Mucosa of descending colon (tissue), 3 donors: ENCODE measurements around the gene PALMD. TPM values are rescaled to one million over a fixed set of nuclear protein-coding genes. Genes with fewer than 3 reads are reported as not detected.

Source experiments
- ATAC-seq: fragments of 200-7000 bp; cut with Tn5 transposase; one replicate; pipeline ENCODE4 v1.9.1; 2020; ENCODE audit warnings: mild to moderate bottlenecking, moderate library complexity
- DNase-seq, 3 donors: peaks; one replicate each; pipeline ENCODE4 v3.0.0-alpha.2; 2020
- H3K36me3 ChIP-seq: fragments of 200-600 bp; one replicate; pipeline ENCODE4 v1.8.0; 2021; ENCODE audit warnings: low read depth, mild to moderate bottlenecking
- H3K4me1 ChIP-seq: fragments of 200-600 bp; one replicate; pipeline ENCODE4 v1.8.0; 2021; ENCODE audit warnings: low read depth, mild to moderate bottlenecking
- H3K4me3 ChIP-seq: fragments of 200-600 bp; one replicate; pipeline ENCODE4 v1.8.0; 2021; ENCODE audit warnings: mild to moderate bottlenecking
- H3K9me3 ChIP-seq: fragments of 200-600 bp; one replicate; pipeline ENCODE4 v1.8.0; 2021; ENCODE audit warnings: mild to moderate bottlenecking
- CTCF ChIP-seq: fragments of 200-600 bp; IDR thresholded peaks from one replicate; pipeline ENCODE4 v1.8.0; 2022; ENCODE audit warnings: antibody characterized with exemption, mild to moderate bottlenecking
- intact Hi-C, 2 donors: fragments of 100-400 bp; cut with DNase I in 1 of 2; cut with micrococcal nuclease in 1 of 2; formaldehyde crosslinking; loops; one replicate each; pipeline versions ENCODE4 v1.11.0 to v1.11.1; 2022; cut with DNase I, micrococcal nuclease
- total RNA-seq, 3 donors: library from RNA; stranded (reverse); fragmentation: NEBNext Ultra II Directional in 2 of 3; extraction: Animal tissue kit (Norgen Biotek cat#: 25700) in 2 of 3; gene quantifications; one replicate each; pipeline versions ENCODE4 v1.2.1 to v1.2.4, GENCODE V29; 2021 to 2023
- donor health status: DM: no; HTN: no; CAD: no; lungs with moderate emphysema.
- donor health status: DM: no; HTN: no; CAD: no.
- donor health status: DM: no; HTN: yes; CAD: no.

Gene PALMD
- total RNA-seq, 3 donors from 2014 or later = 1.6 to 4.4 (median 4.3) TPM

- no peaks in the 10 kb centered on the region for H3K4me1 ChIP-seq
- no peak overlapping the region for H3K4me3 ChIP-seq
- TF ChIP-seq CTCF = no peak
- ATAC-seq (no peak), DNase-seq (no peak)
- H3K36me3 ChIP-seq = no peaks in the 10 kb centered on the region
- no peaks in the 10 kb centered on the region for H3K9me3 ChIP-seq
- intact Hi-C loops = no loop called here
Observed at GRCh38 chr1:99680270-99680669, 34.4 kb downstream of the PALMD start.

GRCh38 chr1:99681583-99681982 lies 35.7 kb downstream of the PALMD start:
- intact Hi-C loops = no loop called here
- Histone ChIP-seq H3K4me1 (no peaks in the 10 kb centered on the region), H3K9me3 (no peaks in the 10 kb centered on the region), H3K36me3 (no peaks in the 10 kb centered on the region), H3K4me3 (no peak overlapping the region)
- DNase-seq = no peak
- no peak for TF ChIP-seq CTCF
- no peak for ATAC-seq

GRCh38 chr1:99682291-99682751 lies 36.4 kb downstream of the PALMD start:
- no peaks in the 10 kb centered on the region for H3K4me1 ChIP-seq
- no peaks in the 10 kb centered on the region for H3K9me3 ChIP-seq
- TF ChIP-seq CTCF = no peak
- intact Hi-C loops = no loop called here
- no peak overlapping the region for H3K4me3 ChIP-seq
- DNase-seq = no peak
- no peak for ATAC-seq
- no peaks in the 10 kb centered on the region for H3K36me3 ChIP-seq

GRCh38 chr1:99685516-99686180 lies 39.7 kb downstream of the PALMD start:
- Histone ChIP-seq H3K36me3 (no peaks in the 10 kb centered on the region), H3K4me1 (no peaks in the 10 kb centered on the region), H3K4me3 (no peak overlapping the region), H3K9me3 (no peaks in the 10 kb centered on the region)
- TF ChIP-seq CTCF = no peak
- ATAC-seq = peak; percentile 94
- intact Hi-C loops = no loop called here
- peak; percentile 57 to 87 (median 57) for DNase-seq

GRCh38 chr1:99691175-99691574 lies 45.3 kb downstream of the PALMD start:
- no peak for ATAC-seq
- TF ChIP-seq CTCF = no peak
- H3K9me3 ChIP-seq = no peaks in the 10 kb centered on the region

More at GRCh38 chr1:99691175-99691574, 45.3 kb downstream of the PALMD start:
- Histone ChIP-seq H3K4me3 (no peak overlapping the region), H3K36me3 (no peaks in the 10 kb centered on the region), H3K4me1 (no peaks in the 10 kb centered on the region)
- intact Hi-C loops = no loop called here
- no peak for DNase-seq
